ENCODE data around the gene LDHD. TPM values are rescaled to one million over a fixed set of nuclear protein-coding genes. Genes with fewer than 3 reads are reported as not detected.

The LDHD gene
- total RNA-seq, 1 donor from 2014 or later: 10.1 TPM

- TF ChIP-seq POLR2A (IDR thresholded peaks at IDR 0.05) (no peak), POLR2AphosphoS5 (IDR thresholded peaks at IDR 0.05; ENCODE audit: insufficient read depth in 1 of 2, low read depth in 1 of 2) (no peak), CTCF (IDR thresholded peaks at IDR 0.05) (no peak)
- Histone ChIP-seq H3K27ac (no peak overlapping the region), H3K9me3 (no peaks in the 10 kb centered on the region), H3K27me3 (no peaks in the 10 kb centered on the region), H3K36me3 (no peaks in the 10 kb centered on the region), H3K4me3 (no peak overlapping the region), H3K4me1 (peaks cover 36% of the 10 kb centered on the region)
- intact Hi-C loops (cut with DNase I): no loop called here
- no peak for DNase-seq (ENCODE audit: extremely low spot score in 2 of 2)
Measured at GRCh38 chr16:75114946-75115825, 1.4 kb downstream of the LDHD start.

- Histone ChIP-seq H3K4me3 (no peak overlapping the region), H3K9me3 (no peaks in the 10 kb centered on the region), H3K36me3 (no peaks in the 10 kb centered on the region), H3K4me1 (peaks cover 44% of the 10 kb centered on the region), H3K27ac (no peak overlapping the region), H3K27me3 (no peaks in the 10 kb centered on the region)
- intact Hi-C loops (cut with DNase I): no loop called here
- DNase-seq (ENCODE audit: extremely low spot score in 2 of 2): no peak
- TF ChIP-seq CTCF (IDR thresholded peaks at IDR 0.05) (no peak), POLR2A (IDR thresholded peaks at IDR 0.05) (no peak), POLR2AphosphoS5 (IDR thresholded peaks at IDR 0.05; ENCODE audit: insufficient read depth in 1 of 2, low read depth in 1 of 2) (no peak)
Measured at GRCh38 chr16:75114179-75114945, 2.2 kb downstream of the LDHD start.

GRCh38 chr16:75113541-75114121, 2.9 kb downstream of the LDHD start:
- no peaks in the 10 kb centered on the region for H3K27me3 ChIP-seq
- no peaks in the 10 kb centered on the region for H3K36me3 ChIP-seq
- no peak overlapping the region for H3K4me3 ChIP-seq
- no peak overlapping the region for H3K27ac ChIP-seq
- H3K4me1 ChIP-seq: peaks cover 52% of the 10 kb centered on the region
- intact Hi-C loops (cut with DNase I): no loop called here
- TF ChIP-seq CTCF (IDR thresholded peaks at IDR 0.05): no peak
- TF ChIP-seq POLR2AphosphoS5 (IDR thresholded peaks at IDR 0.05; ENCODE audit: insufficient read depth in 1 of 2, low read depth in 1 of 2): no peak
- no peak for DNase-seq (ENCODE audit: extremely low spot score in 2 of 2)
- no peaks in the 10 kb centered on the region for H3K9me3 ChIP-seq

GRCh38 chr16:75112734-75113491, 3.7 kb downstream of the LDHD start:
- TF ChIP-seq POLR2A (IDR thresholded peaks at IDR 0.05) (no peak), POLR2AphosphoS5 (IDR thresholded peaks at IDR 0.05; ENCODE audit: insufficient read depth in 1 of 2, low read depth in 1 of 2) (no peak), CTCF (IDR thresholded peaks at IDR 0.05) (no peak)
- H3K4me3 ChIP-seq: no peak overlapping the region
- intact Hi-C loops (cut with DNase I): no loop called here
- peak overlapping the region; percentile 81 for H3K27ac ChIP-seq
- no peaks in the 10 kb centered on the region for H3K36me3 ChIP-seq
- H3K27me3 ChIP-seq: no peaks in the 10 kb centered on the region
- peaks cover 57% of the 10 kb centered on the region for H3K4me1 ChIP-seq
- no peak for DNase-seq (ENCODE audit: extremely low spot score in 2 of 2)
- no peaks in the 10 kb centered on the region for H3K9me3 ChIP-seq

All from vagina (tissue), 2 donors.